ENCODE measurements around the gene DLAT.
A peak's percentile ranks its signal among the peaks of the same experiment; 100 is the strongest.
"Not testable (repeated sequence)": the region's sequence is repeated elsewhere in the genome, so short reads cannot be mapped to it uniquely, and the experiment has no call there.

The DLAT gene

GRCh38 chr11:112005422-112006094 lies 19.6 kb upstream of the DLAT start:
- DNase-seq (ENCODE audit: low read depth) = no peak
- no peak for TF ChIP-seq CTCF (IDR thresholded peaks at IDR 0.05; ENCODE audit: low read depth, low read length, missing control alignments)
- no peak overlapping the region for H3K4me3 ChIP-seq (ENCODE audit: low read depth, low read length)

- DNase-seq (ENCODE audit: low read depth); H3K4me3 ChIP-seq (ENCODE audit: low read depth, low read length): not testable (repeated sequence)
These were observed 19.1 kb upstream of the DLAT start for GRCh38 chr11:112006095-112006441.

- H3K4me3 ChIP-seq (ENCODE audit: low read depth, low read length); DNase-seq (ENCODE audit: low read depth): not testable (repeated sequence)
These were observed 13.8 kb upstream of the DLAT start for GRCh38 chr11:112011451-112011850.

GRCh38 chr11:112012874-112013273 lies 12.3 kb upstream of the DLAT start:
- no peak overlapping the region for H3K4me3 ChIP-seq (ENCODE audit: low read depth, low read length)
- no peak for TF ChIP-seq CTCF (IDR thresholded peaks at IDR 0.05; ENCODE audit: low read depth, low read length, missing control alignments)
- DNase-seq (ENCODE audit: low read depth) = no peak

- no peak overlapping the region for H3K4me3 ChIP-seq (ENCODE audit: low read depth, low read length)
- DNase-seq (ENCODE audit: low read depth) = no peak
- TF ChIP-seq CTCF (IDR thresholded peaks at IDR 0.05; ENCODE audit: low read depth, low read length, missing control alignments) = no peak
These were observed 11.6 kb upstream of the DLAT start for GRCh38 chr11:112013497-112014164.

GRCh38 chr11:112016088-112016764 lies 9.0 kb upstream of the DLAT start:
- H3K4me3 ChIP-seq (ENCODE audit: low read depth, low read length) = peak overlapping the region; percentile 36; the same call in 1 of the 2 replicates
- no peak for TF ChIP-seq CTCF (IDR thresholded peaks at IDR 0.05; ENCODE audit: low read depth, low read length, missing control alignments)
- peak; percentile 42 for DNase-seq (ENCODE audit: low read depth)

GRCh38 chr11:112016765-112017376 lies 8.3 kb upstream of the DLAT start:
- DNase-seq (ENCODE audit: low read depth) = no peak
- TF ChIP-seq CTCF (IDR thresholded peaks at IDR 0.05; ENCODE audit: low read depth, low read length, missing control alignments) = no peak
- H3K4me3 ChIP-seq (ENCODE audit: low read depth, low read length) = peak overlapping the region; percentile 36; the same call in 1 of the 2 replicates

Data from GM12864 (cell line).